ENCODE measurements around the gene PRKCQ. TPM values are rescaled to one million over a fixed set of nuclear protein-coding genes. Genes with fewer than 3 reads are reported as not detected.

The PRKCQ gene
- total and polyA plus RNA-seq, 2 of the 4 experiments (the other 2 are of a cell fraction) = under 0.01 to 0.03 TPM

- dilution Hi-C loops (cut with HindIII; ENCODE audit: low sequenced_read_pairs, unreplicated experiment) = no loop called here
- Histone ChIP-seq H2AK5ac (ENCODE audit: low read depth, low read length) (peak overlapping the region; percentile 95), H3K27ac (ENCODE audit: insufficient read depth, low read length) (peak overlapping the region; percentile 42; the same call in 1 of the 2 replicates), H2AK9ac (replicated peaks; ENCODE audit: low read depth, low read length, poor library complexity) (no peak overlapping the region), H4K20me1 (ENCODE audit: insufficient read depth, low read length) (no peaks in the 10 kb centered on the region), H4K91ac (ENCODE audit: insufficient read depth, low read depth, low read length) (peak overlapping the region; percentile 88), H3K9me1 (ENCODE audit: insufficient read depth, low read length) (peaks cover 19% of the 10 kb centered on the region), H3K4ac (ENCODE audit: low read depth, low read length) (peak overlapping the region; percentile 98), H2BK5ac (ENCODE audit: low read depth, low read length, poor library complexity, severe bottlenecking) (peak overlapping the region; percentile 21), H3K4me3 (ENCODE audit: insufficient read depth, low read depth, low read length) (no peak overlapping the region), H3K18ac (ENCODE audit: low read depth, low read length) (peak overlapping the region; percentile 81), H2AFZ (replicated peaks; ENCODE audit: low read length, poor library complexity) (no peak overlapping the region), H3K79me1 (ENCODE audit: low read depth in 1 of 2, low read length in 2 of 2) (peaks cover 4 to 11% of the 10 kb centered on the region in 2 experiments), H2BK20ac (ENCODE audit: low read depth, low read length) (peak overlapping the region; percentile 97), H3K23ac (ENCODE audit: low read depth, low read length) (peak overlapping the region; percentile 88), H3K14ac (replicated peaks; ENCODE audit: low read depth, low read length) (peak overlapping the region; percentile 67), H3K27me3 (ENCODE audit: control insufficient read depth, insufficient read depth, low read length) (no peaks in the 10 kb centered on the region; the same call in 1 of the 2 replicates), H3K4me2 (ENCODE audit: low read depth, low read length) (no peak overlapping the region), H4K5ac (ENCODE audit: low read depth, low read length) (peak overlapping the region; percentile 94), H2BK15ac (ENCODE audit: low read depth, low read length) (peak overlapping the region; percentile 90; the same call in 2 of the 3 replicates), H3K36me3 (ENCODE audit: control insufficient read depth, insufficient read depth, low read length) (no peaks in the 10 kb centered on the region), H2BK120ac (ENCODE audit: low read depth, low read length) (peak overlapping the region; percentile 98), H3K56ac (ENCODE audit: extremely low read depth, insufficient read depth, low read length) (no peak overlapping the region), H3K9ac (ENCODE audit: low read depth, low read length) (no peak overlapping the region), H4K8ac (ENCODE audit: low read depth in 2 of 2, low read length in 2 of 2) (peak overlapping the region in 1 of 2 experiments; percentile 84; a peak in 2 of 4 replicates), H3K9me3 (ENCODE audit: control insufficient read depth, insufficient read depth, low read length) (no peaks in the 10 kb centered on the region), H3K4me1 (ENCODE audit: control insufficient read depth, insufficient read depth, low read length) (peaks cover 19% of the 10 kb centered on the region)
- TF ChIP-seq BHLHE40 (IDR thresholded peaks at IDR 0.05; ENCODE audit: low read depth, low read length) (no peak), MAZ (IDR thresholded peaks at IDR 0.05; ENCODE audit: borderline replicate concordance, low read depth, low read length) (no peak), POLR2A (IDR thresholded peaks at IDR 0.05; ENCODE audit: low read depth, low read length) (no peak), NFE2L2 (IDR thresholded peaks at IDR 0.05; ENCODE audit: low read depth, low read length) (no peak), CHD1 (IDR thresholded peaks at IDR 0.05; ENCODE audit: low read depth, low read length) (no peak), CTCF (conservative IDR thresholded peaks at IDR 0.05; ENCODE audit: low read depth, low read length) (no peak), RCOR1 (IDR thresholded peaks at IDR 0.05; ENCODE audit: insufficient replicate concordance, low read length) (no peak), SMC3 (IDR thresholded peaks at IDR 0.05; ENCODE audit: low read depth, low read length) (no peak), MAFK (IDR thresholded peaks at IDR 0.05; ENCODE audit: low read depth, low read length) (no peak), CEBPB (IDR thresholded peaks at IDR 0.05; ENCODE audit: low read depth, low read length) (no peak), USF2 (IDR thresholded peaks at IDR 0.05; ENCODE audit: low read depth, low read length) (no peak), RFX5 (IDR thresholded peaks at IDR 0.05; ENCODE audit: low read depth, low read length) (no peak)
- no peak for DNase-seq
- in situ Hi-C loops (cut with MboI; ENCODE audit: low sequenced_read_pairs) = no loop called here
- WGBS, 2 experiments (ENCODE audit: extremely low coverage in 2 of 2, insufficient read length in 1 of 2) = 80% methylated on average over 3 of the region's 12 CpGs; no CpG with 5 or more reads in 1 of the 2 experiments
- no peak for ATAC-seq (ENCODE audit: low read depth)
- ChIA-PET CTCF (interaction anchor here (0.6 to 3.8 kb wide), 27 partner anchors 15 to 474 kb away, joined by 3 to 42 read pairs (median 5); partner anchors contain the start of gene PFKFB3), POLR2A (ENCODE audit: unreplicated experiment) (interaction anchor here (1.5 kb wide), 1 partner anchor 198 kb away, joined by 19 read pairs; the partner anchor contains the start of gene PFKFB3)
- intact Hi-C loops (cut with micrococcal nuclease) = loop anchor here (1.0 to 2.0 kb wide), 5 partner anchors 199 to 452 kb away; partner anchors contain the start of gene PFKFB3
- BruUV-seq (replicated peaks) = no TSS peak
Measured at GRCh38 chr10:6400821-6401465, 179.1 kb downstream of the PRKCQ start.
